HepG2 (cell line): ENCODE measurements around the gene USH2A. TPM values are rescaled to one million over a fixed set of nuclear protein-coding genes. Genes with fewer than 3 reads are reported as not detected.

ENCODE experiments used
- ATAC-seq: fragments of 200-7000 bp; cut with Tn5 transposase; 3 replicates; pipeline ENCODE4 v1.9.1; 2020; ENCODE audit warnings: mild to moderate bottlenecking, moderate library complexity
- BruUV-seq: library from RNA; stranded (reverse); fragments of 400-500 nt; replicated peaks from 2 replicates; lab custom pipeline; 2021; lab: Mats Ljungman, UMichigan
- CTCF ChIA-PET: fragments of 300-600 bp; formaldehyde crosslinking; extraction: SDS; loops from one replicate; lab custom pipeline; 2021; ENCODE audit warnings: low total read pairs, inconsistent platforms, low intra/inter-chr PET ratio; lab: Yijun Ruan, JAX
- POLR2A ChIA-PET: fragments of 350-600 bp; sonication (Branson Sonifier 250); formaldehyde crosslinking; loops from one replicate; lab custom pipeline; 2020; ENCODE audit warnings: antibody characterized with exemption, inconsistent platforms; lab: Yijun Ruan, JAX
- DNase-seq: peaks from one replicate; pipeline ENCODE4 v3.0.0-alpha.2; 2015; ENCODE audit warnings: low spot score
- FAIRE-seq: peaks from 3 replicates; lab custom pipeline; 2011; peaks lifted over from hg19 to GRCh38; lab: Jason Lieb, UNC
- H2AFZ ChIP-seq: one replicate; pipeline ENCODE4 v1.6.1; 2011; ENCODE audit warnings: low read length, inconsistent platforms
- H3K27ac ChIP-seq: fragments of 300-600 bp; 3 replicates; pipeline ENCODE4 v1.8.0; 2011; ENCODE audit warnings: mixed run types, mild to moderate bottlenecking, mixed read lengths, low read length, inconsistent platforms; ENCODE audit not compliant: insufficient read depth; ENCODE audit errors: extremely low read length
- H3K27me3 ChIP-seq, 2 experiments: fragments of 200-600 bp in 1 of 2; 2 replicates in 1 of 2; 3 replicates in 1 of 2; pipeline versions ENCODE4 v1.6.0 to v1.8.0; 2011; ENCODE audit warnings: low read length in 2 of 2, mild to moderate bottlenecking in 2 of 2, moderate library complexity in 2 of 2, inconsistent platforms in 1 of 2; ENCODE audit not compliant: insufficient read depth in 2 of 2, control insufficient read depth in 1 of 2
- H3K36me3 ChIP-seq, 2 experiments: fragments of 200-600 bp in 1 of 2; replicated peaks in 1 of 2; 2 replicates in 1 of 2; 3 replicates in 1 of 2; pipeline versions ENCODE4 v1.5.1 to v1.8.0; 2011; ENCODE audit warnings: low read length in 2 of 2, inconsistent platforms in 1 of 2; ENCODE audit not compliant: insufficient read depth in 2 of 2, control insufficient read depth in 1 of 2
- H3K4me1 ChIP-seq: 2 replicates; pipeline ENCODE4 v1.5.1; 2012; ENCODE audit warnings: low read length, inconsistent platforms; ENCODE audit not compliant: insufficient read depth
- H3K4me2 ChIP-seq: 2 replicates; pipeline ENCODE4 v1.6.0; 2011; ENCODE audit warnings: low read depth, low read length, inconsistent platforms
- H3K4me3 ChIP-seq, 3 experiments: fragments of 200-600 bp in 1 of 3; sonication (generic), shearing (Covaris generic) in 1 of 3; replicated peaks in 1 of 3; 2 replicates each; pipeline ENCODE4 v1.5.1; 2011 to 2016; ENCODE audit warnings: low read length in 3 of 3, inconsistent platforms in 2 of 3, low read depth in 2 of 3, mild to moderate bottlenecking in 2 of 3, control low read depth in 1 of 3, mixed read lengths in 1 of 3; ENCODE audit not compliant: insufficient read depth in 1 of 3
- H3K79me2 ChIP-seq: one replicate; pipeline ENCODE4 v1.6.1; 2011; ENCODE audit warnings: low read length, inconsistent platforms; ENCODE audit not compliant: insufficient read depth
- H3K9ac ChIP-seq: 2 replicates; pipeline ENCODE4 v1.6.0; 2011; ENCODE audit warnings: mild to moderate bottlenecking, low read depth, low read length, inconsistent platforms; ENCODE audit not compliant: insufficient read depth
- H3K9me3 ChIP-seq: 2 replicates; pipeline ENCODE4 v1.5.1; 2012; ENCODE audit warnings: mild to moderate bottlenecking, low read length
- H4K20me1 ChIP-seq: 2 replicates; pipeline ENCODE4 v1.6.0; 2011; ENCODE audit warnings: inconsistent platforms, mild to moderate bottlenecking, low read length, moderate library complexity; ENCODE audit not compliant: insufficient read depth
- ADNP ChIP-seq: sonication (generic); formaldehyde crosslinking; IDR thresholded peaks from 2 replicates; pipeline ENCODE4 v1.4.0; 2020; ENCODE audit warnings: missing genetic modification reagents
- AKAP8 ChIP-seq: sonication (generic); formaldehyde crosslinking; IDR thresholded peaks from 2 replicates; pipeline ENCODE4 v1.5.1; 2020; ENCODE audit warnings: mild to moderate bottlenecking, missing genetic modification reagents
- ARNT2 ChIP-seq: sonication (generic); formaldehyde crosslinking; IDR thresholded peaks from 2 replicates; pipeline ENCODE4 v1.8.0; 2022; ENCODE audit warnings: mild to moderate bottlenecking, low read depth, missing genetic modification reagents, moderate library complexity
- IRF2 ChIP-seq: IDR thresholded peaks from 2 replicates; pipeline ENCODE4 v1.6.1; 2018; ENCODE audit warnings: missing genetic modification reagents, missing compliant biosample characterization
- KDM2A ChIP-seq: sonication (generic); formaldehyde crosslinking; IDR thresholded peaks from 2 replicates; pipeline ENCODE4 v1.4.0; 2020; ENCODE audit warnings: low read depth, missing genetic modification reagents, borderline replicate concordance
- KDM6A ChIP-seq: IDR thresholded peaks from 2 replicates; pipeline ENCODE4 v1.6.1; 2016; ENCODE audit warnings: low read depth
- MAF1 ChIP-seq: sonication (generic); formaldehyde crosslinking; IDR thresholded peaks from 2 replicates; pipeline ENCODE4 v1.5.0; 2020; ENCODE audit warnings: missing genetic modification reagents, borderline replicate concordance
- MIXL1 ChIP-seq: IDR thresholded peaks from 2 replicates; pipeline ENCODE4 v1.6.1; 2016
- NFRKB ChIP-seq: fragments of 450-650 bp; IDR thresholded peaks from 2 replicates; pipeline ENCODE4 v1.6.1; 2017
- NR2F1 ChIP-seq, 2 experiments: fragments of 450-650 bp in 1 of 2; formaldehyde crosslinking in 1 of 2; IDR thresholded peaks; 2 replicates each; pipeline versions ENCODE4 v1.5.0 to v1.6.1; 2016 to 2020; ENCODE audit warnings: mild to moderate bottlenecking in 1 of 2, missing compliant biosample characterization in 1 of 2, missing genetic modification reagents in 1 of 2, moderate library complexity in 1 of 2
- SP1 ChIP-seq, 2 experiments: fragments of 450-650 bp in 1 of 2; sonication (generic) in 1 of 2; formaldehyde crosslinking in 1 of 2; IDR thresholded peaks; 2 replicates each; pipeline versions ENCODE4 v1.4.0 to v1.6.1; 2016 to 2020; ENCODE audit warnings: missing genetic modification reagents in 1 of 2
- SRY ChIP-seq: sonication (generic); formaldehyde crosslinking; IDR thresholded peaks from 2 replicates; pipeline ENCODE4 v1.8.0; 2022; ENCODE audit warnings: mild to moderate bottlenecking, missing genetic modification reagents
- ZMYM4 ChIP-seq: sonication (generic); formaldehyde crosslinking; IDR thresholded peaks from 2 replicates; pipeline ENCODE4 v1.8.1; 2023; ENCODE audit warnings: mild to moderate bottlenecking, missing genetic modification reagents
- ZNF124 ChIP-seq: sonication (generic); formaldehyde crosslinking; IDR thresholded peaks from 2 replicates; pipeline ENCODE4 v1.4.0; 2020; ENCODE audit warnings: missing genetic modification reagents
- ZNF329 ChIP-seq: sonication (generic); formaldehyde crosslinking; IDR thresholded peaks from 2 replicates; pipeline ENCODE4 v1.9.0; 2021; ENCODE audit warnings: low read depth, mild to moderate bottlenecking, missing genetic modification reagents
- ZNF431 ChIP-seq: sonication (generic); formaldehyde crosslinking; IDR thresholded peaks from 2 replicates; pipeline ENCODE4 v1.9.0; 2022; ENCODE audit warnings: missing genetic modification reagents, low read depth, mild to moderate bottlenecking, borderline replicate concordance
- ZNF761 ChIP-seq: sonication (generic); formaldehyde crosslinking; conservative IDR thresholded peaks from 2 replicates; pipeline ENCODE4 v1.4.0; 2020; ENCODE audit warnings: mild to moderate bottlenecking, missing genetic modification reagents
- ZNF792 ChIP-seq: IDR thresholded peaks from 2 replicates; pipeline ENCODE4 v1.6.1; 2016
- WGBS: methylation state at CpG from one replicate; pipeline ENCODE4 v1.1.6; 2017; ENCODE audit warnings: low lambda C conversion rate; 5-methylcytosine and 5-hydroxymethylcytosine counted together
- in situ Hi-C: cut with HindIII; loops from 2 replicates; pipeline ENCODE4 v1.10.0; 2017; ENCODE audit warnings: low pct_unique_long_range_greater_than_20kb; ENCODE audit not compliant: extremely low pct_ligation_motif_present
- intact Hi-C: fragments of 100-400 bp; cut with micrococcal nuclease; formaldehyde crosslinking; loops from one replicate; pipeline ENCODE4 v1.10.0; 2022; ENCODE audit not compliant: unreplicated experiment
- polyA plus RNA-seq, 8 experiments: library from polyadenylated mRNA; depleted of rRNA in 3 of 8; stranded (reverse) in 7 of 8; unstranded in 1 of 8; fragments of >200 nt; fragmentation: Illumina TruSeq in 4 of 8; extraction: Trizol in 4 of 8; gene quantifications; 2 replicates each; pipeline versions ENCODE4 v1.2.1 to v1.2.3, GENCODE V29; 2011 to 2016; ENCODE audit warnings: low read depth in 4 of 8, missing spikeins in 1 of 8, mixed read lengths in 1 of 8; ENCODE audit not compliant: insufficient read depth in 1 of 8
- total RNA-seq, 5 experiments: library from RNA; depleted of rRNA; stranded (reverse); fragments of >200 nt; fragmentation: Illumina TruSeq; extraction: Trizol; gene quantifications; 2 replicates each; pipeline ENCODE4 v1.2.3, GENCODE V29; 2016; ENCODE audit warnings: low read depth in 1 of 5
- TF ChIP-seq, protein P1 (sequence below): sonication (generic); formaldehyde crosslinking; IDR thresholded peaks from 2 replicates; pipeline ENCODE4 v1.8.1; 2023; ENCODE audit warnings: mild to moderate bottlenecking, inconsistent platforms, moderate library complexity, missing genetic modification reagents, borderline replicate concordance
- TF ChIP-seq, protein P2 (sequence below): sonication (generic); formaldehyde crosslinking; IDR thresholded peaks from 2 replicates; pipeline ENCODE4 v1.4.0; 2020; ENCODE audit warnings: missing genetic modification reagents

Gene USH2A
- total and polyA plus RNA-seq, 2 of the 13 experiments (the other 11 are each of a cell fraction or from before 2014, with no cell fraction given), result 0.02 TPM; not detected in 1

DNA sequence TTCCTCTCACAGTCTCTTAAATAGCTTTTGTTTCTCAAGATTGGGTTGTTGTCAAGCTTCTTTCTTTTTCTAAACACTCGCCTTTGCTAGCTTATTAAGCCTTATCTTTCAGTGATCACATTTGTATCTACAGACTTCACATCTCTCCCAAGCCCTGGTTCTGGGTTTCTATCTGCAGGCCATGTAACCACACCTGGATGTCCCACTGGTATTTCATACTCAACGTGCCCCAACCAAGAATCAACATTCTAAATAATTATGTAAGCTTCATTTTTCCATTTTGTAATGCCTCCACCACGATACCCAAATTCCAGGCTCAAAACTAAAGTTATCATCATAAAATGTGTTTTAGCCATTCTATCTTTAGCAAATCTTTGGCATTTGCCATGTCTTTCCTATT, 372.2 kb downstream of the USH2A start (continued):
- TF ChIP-seq SRY (CRISPR knock-in tag) (no peak), MAF1 (CRISPR knock-in tag) (no peak), ADNP (CRISPR knock-in tag) (no peak), ZNF792 (CRISPR knock-in tag) (no peak), NFRKB (no peak), KDM2A (CRISPR knock-in tag) (no peak), SP1 (IDR thresholded peaks at IDR 0.05) (no peak), SP1 (CRISPR knock-in tag; IDR thresholded peaks at IDR 0.05) (no peak), AKAP8 (CRISPR knock-in tag) (no peak), MIXL1 (no peak), ZNF124 (CRISPR knock-in tag) (no peak)
- TF ChIP-seq, protein P1, sequence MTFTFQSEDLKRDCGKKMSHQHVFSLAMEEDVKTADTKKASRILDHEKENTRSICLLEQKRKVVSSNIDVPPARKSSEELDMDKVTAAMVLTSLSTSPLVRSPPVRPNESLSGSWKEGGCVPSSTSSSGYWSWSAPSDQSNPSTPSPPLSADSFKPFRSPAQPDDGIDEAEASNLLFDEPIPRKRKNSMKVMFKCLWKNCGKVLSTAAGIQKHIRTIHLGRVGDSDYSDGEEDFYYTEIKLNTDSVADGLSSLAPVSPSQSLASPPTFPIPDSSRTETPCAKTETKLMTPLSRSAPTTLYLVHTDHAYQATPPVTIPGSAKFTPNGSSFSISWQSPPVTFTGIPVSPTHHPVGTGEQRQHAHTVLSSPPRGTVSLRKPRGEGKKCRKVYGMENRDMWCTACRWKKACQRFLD (CRISPR knock-in tag), result no peak

DNA sequence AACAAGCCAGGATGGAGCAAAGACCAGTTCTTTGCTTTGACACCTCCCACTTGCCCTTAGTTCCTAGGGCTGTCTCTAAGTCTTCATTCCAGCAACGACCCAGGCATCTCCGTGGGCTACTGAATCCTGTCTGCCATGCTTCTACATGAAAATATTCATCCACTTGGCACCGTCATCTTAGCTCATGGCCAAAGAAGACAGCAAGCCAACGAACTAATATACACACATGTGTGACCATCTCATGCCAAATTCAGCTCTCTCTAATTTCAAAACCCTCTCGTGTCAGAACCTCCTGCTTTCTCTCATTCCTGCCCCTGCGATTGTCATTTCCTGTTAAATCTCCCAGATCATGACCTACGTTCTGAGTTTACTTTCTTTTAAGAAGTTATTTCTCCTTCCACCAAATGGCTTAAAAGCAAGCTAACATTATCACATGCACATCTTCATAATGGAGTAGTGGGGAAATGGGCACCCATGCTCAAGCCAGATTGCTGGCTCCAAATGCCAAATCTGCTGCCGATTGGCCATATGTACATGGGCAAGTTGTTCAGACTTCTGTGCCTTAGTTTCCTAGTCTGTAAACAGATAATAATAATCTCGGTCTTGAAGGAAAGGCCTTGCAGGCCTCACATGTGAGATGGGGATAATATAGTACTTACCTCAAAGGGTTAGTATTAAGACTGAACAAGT, 373.4 kb downstream of the USH2A start:
- CTCF ChIA-PET, result no interaction called here
- 10% methylated on average over 9 of the region's 9 CpGs for WGBS
- Histone ChIP-seq H3K9me3 (no peaks in the 10 kb centered on the region), H3K4me1 (no peaks in the 10 kb centered on the region), H3K9ac (no peak overlapping the region), H2AFZ (no peak overlapping the region), H3K4me3 (no peak overlapping the region), H3K27ac (no peak overlapping the region), H3K4me2 (no peak overlapping the region), H3K79me2 (no peaks in the 10 kb centered on the region), H3K27me3 (no peaks in the 10 kb centered on the region)
- intact Hi-C loops, result no loop called here
- in situ Hi-C loops, result no loop called here
- POLR2A ChIA-PET, result no interaction called here
- BruUV-seq, result no TSS peak
- FAIRE-seq, result no peak
- TF ChIP-seq ZNF329 (CRISPR knock-in tag) (no peak), KDM6A (CRISPR knock-in tag) (no peak), ZMYM4 (CRISPR knock-in tag) (no peak), NR2F1 (CRISPR knock-in tag; IDR thresholded peaks at IDR 0.05) (no peak), ARNT2 (CRISPR knock-in tag) (no peak), IRF2 (CRISPR knock-in tag) (no peak), ZNF761 (CRISPR knock-in tag) (no peak), ZNF431 (CRISPR knock-in tag) (no peak)
- TF ChIP-seq, protein P2, sequence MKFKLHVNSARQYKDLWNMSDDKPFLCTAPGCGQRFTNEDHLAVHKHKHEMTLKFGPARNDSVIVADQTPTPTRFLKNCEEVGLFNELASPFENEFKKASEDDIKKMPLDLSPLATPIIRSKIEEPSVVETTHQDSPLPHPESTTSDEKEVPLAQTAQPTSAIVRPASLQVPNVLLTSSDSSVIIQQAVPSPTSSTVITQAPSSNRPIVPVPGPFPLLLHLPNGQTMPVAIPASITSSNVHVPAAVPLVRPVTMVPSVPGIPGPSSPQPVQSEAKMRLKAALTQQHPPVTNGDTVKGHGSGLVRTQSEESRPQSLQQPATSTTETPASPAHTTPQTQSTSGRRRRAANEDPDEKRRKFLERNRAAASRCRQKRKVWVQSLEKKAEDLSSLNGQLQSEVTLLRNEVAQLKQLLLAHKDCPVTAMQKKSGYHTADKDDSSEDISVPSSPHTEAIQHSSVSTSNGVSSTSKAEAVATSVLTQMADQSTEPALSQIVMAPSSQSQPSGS, result no peak
- TF ChIP-seq, all 625 proteins: peak for 0
- H3K36me3 ChIP-seq, result no peaks in the 10 kb centered on the region
- ATAC-seq (no peak), DNase-seq (no peak)
- H4K20me1 ChIP-seq, result no peaks in the 10 kb centered on the region
